HepG2 (cell line): ENCODE data around the gene ATRX. TPM values are rescaled to one million over a fixed set of nuclear protein-coding genes. Genes with fewer than 3 reads are reported as not detected.
A peak's percentile ranks its signal among the peaks of the same experiment; 100 is the strongest.

ENCODE experiments used
- CENPBD1 ChIP-seq: sonication (generic); formaldehyde crosslinking; IDR thresholded peaks from 2 replicates; pipeline ENCODE4 v1.8.0; 2022; ENCODE audit warnings: missing genetic modification reagents, low read depth, mild to moderate bottlenecking, borderline replicate concordance
- GABPA ChIP-seq, 2 experiments: IDR thresholded peaks; 2 replicates each; pipeline ENCODE4 v1.6.1; 2011 to 2016; ENCODE audit warnings: low read depth in 2 of 2, low read length in 1 of 2, missing biosample characterization in 1 of 2, missing genetic modification characterization in 1 of 2
- GLI4 ChIP-seq: sonication (generic); formaldehyde crosslinking; IDR thresholded peaks from 2 replicates; pipeline ENCODE4 v1.5.1; 2020; ENCODE audit warnings: missing genetic modification reagents, mild to moderate bottlenecking, moderate library complexity, borderline replicate concordance
- HDAC2 ChIP-seq: sonication (generic); formaldehyde crosslinking; IDR thresholded peaks from 2 replicates; pipeline ENCODE4 v1.4.0; 2020; ENCODE audit warnings: missing genetic modification reagents
- MIER2 ChIP-seq: IDR thresholded peaks from 2 replicates; pipeline ENCODE4 v1.6.1; 2016; ENCODE audit warnings: missing biosample characterization, missing genetic modification reagents
- POLR2AphosphoS5 ChIP-seq: IDR thresholded peaks from 2 replicates; pipeline ENCODE4 v1.6.1; 2012; ENCODE audit warnings: low read depth, low read length
- POLR2G ChIP-seq: fragments of 200-400 bp; formaldehyde crosslinking; IDR thresholded peaks from 2 replicates; pipeline ENCODE4 v1.6.1; 2018; ENCODE audit warnings: mild to moderate bottlenecking, low read depth, low read length, moderate library complexity
- RFX5 ChIP-seq: IDR thresholded peaks from 2 replicates; pipeline ENCODE4 v1.6.1; 2011; ENCODE audit warnings: low read depth, low read length, improper control_type of control experiment
- RORA ChIP-seq: sonication (generic); formaldehyde crosslinking; IDR thresholded peaks from 2 replicates; pipeline ENCODE4 v1.5.0; 2020; ENCODE audit warnings: mild to moderate bottlenecking, missing genetic modification reagents, moderate library complexity
- RXRB ChIP-seq: IDR thresholded peaks from 2 replicates; pipeline ENCODE4 v1.6.1; 2016; ENCODE audit warnings: borderline replicate concordance, missing genetic modification reagents, missing compliant biosample characterization
- SAP130 ChIP-seq: IDR thresholded peaks from 2 replicates; pipeline ENCODE4 v1.6.1; 2016; ENCODE audit warnings: low read depth
- TAF15 ChIP-seq: fragments of 200-400 bp; formaldehyde crosslinking; IDR thresholded peaks from one replicate; pipeline ENCODE4 v1.6.1; 2018; ENCODE audit warnings: mild to moderate bottlenecking, low read depth, low read length; ENCODE audit not compliant: poor library complexity, severe bottlenecking
- U2AF1 ChIP-seq: fragments of 200-400 bp; formaldehyde crosslinking; optimal IDR thresholded peaks from 2 replicates; pipeline ENCODE3; 2017; ENCODE audit warnings: mild to moderate bottlenecking, low read depth, low read length
- YY1 ChIP-seq: IDR thresholded peaks from 2 replicates; pipeline ENCODE4 v1.6.1; 2011; ENCODE audit warnings: low read length, low read depth, moderate library complexity, mild to moderate bottlenecking; ENCODE audit not compliant: insufficient read depth, insufficient replicate concordance
- ZMYM2 ChIP-seq: sonication (generic); formaldehyde crosslinking; IDR thresholded peaks from 2 replicates; pipeline ENCODE4 v1.8.0; 2022; ENCODE audit warnings: mild to moderate bottlenecking, missing genetic modification reagents
- ZNF253 ChIP-seq: sonication (generic); formaldehyde crosslinking; IDR thresholded peaks from 2 replicates; pipeline ENCODE4 v1.8.0; 2022; ENCODE audit warnings: mild to moderate bottlenecking, missing genetic modification reagents, borderline replicate concordance
- ZNF337 ChIP-seq: sonication (generic); formaldehyde crosslinking; IDR thresholded peaks from 2 replicates; pipeline ENCODE4 v1.5.1; 2020; ENCODE audit warnings: missing genetic modification reagents, low read depth, mild to moderate bottlenecking, borderline replicate concordance
- ZNF530 ChIP-seq: sonication (generic); formaldehyde crosslinking; IDR thresholded peaks from 2 replicates; pipeline ENCODE4 v1.5.0; 2020; ENCODE audit warnings: low read depth, mild to moderate bottlenecking, missing genetic modification reagents
- ZNF547 ChIP-seq: sonication (generic); formaldehyde crosslinking; IDR thresholded peaks from 2 replicates; pipeline ENCODE4 v1.5.1; 2020; ENCODE audit warnings: mild to moderate bottlenecking, missing genetic modification reagents
- ZNF772 ChIP-seq: sonication (generic); formaldehyde crosslinking; IDR thresholded peaks from 2 replicates; pipeline ENCODE4 v1.5.0; 2020; ENCODE audit warnings: mild to moderate bottlenecking, missing genetic modification reagents
- ZNF788 ChIP-seq: sonication (generic); formaldehyde crosslinking; IDR thresholded peaks from 2 replicates; pipeline ENCODE4 v1.5.0; 2020; ENCODE audit warnings: mild to moderate bottlenecking, missing genetic modification reagents, borderline replicate concordance
- polyA plus RNA-seq, 8 experiments: library from polyadenylated mRNA; depleted of rRNA in 3 of 8; stranded (reverse) in 7 of 8; unstranded in 1 of 8; fragments of >200 nt; fragmentation: Illumina TruSeq in 4 of 8; extraction: Trizol in 4 of 8; gene quantifications; 2 replicates each; pipeline versions ENCODE4 v1.2.1 to v1.2.3, GENCODE V29; 2011 to 2016; ENCODE audit warnings: low read depth in 4 of 8, missing spikeins in 1 of 8, mixed read lengths in 1 of 8; ENCODE audit not compliant: insufficient read depth in 1 of 8
- total RNA-seq, 5 experiments: library from RNA; depleted of rRNA; stranded (reverse); fragments of >200 nt; fragmentation: Illumina TruSeq; extraction: Trizol; gene quantifications; 2 replicates each; pipeline ENCODE4 v1.2.3, GENCODE V29; 2016; ENCODE audit warnings: low read depth in 1 of 5
- TF ChIP-seq, protein P1 (sequence below): IDR thresholded peaks from 2 replicates; pipeline ENCODE4 v1.6.1; 2016; ENCODE audit warnings: low read depth
- TF ChIP-seq, protein P2 (sequence below): IDR thresholded peaks from 2 replicates; pipeline ENCODE4 v1.6.1; 2016; ENCODE audit warnings: mild to moderate bottlenecking, missing biosample characterization, missing genetic modification reagents
- TF ChIP-seq, protein P3 (sequence below): sonication (generic); formaldehyde crosslinking; IDR thresholded peaks from 2 replicates; pipeline ENCODE4; 2020; ENCODE audit warnings: missing genetic modification reagents, mild to moderate bottlenecking, borderline replicate concordance

The ATRX gene
- total and polyA plus RNA-seq, 2 of the 13 experiments (the other 11 are each of a cell fraction or from before 2014, with no cell fraction given), result 26.1 to 44.5 TPM

GRCh38 chrX:77788050-77788449, 2.0 kb upstream of the ATRX start (continued):
- no peak for TF ChIP-seq RXRB
- no peak for TF ChIP-seq RORA (CRISPR knock-in tag)
- TF ChIP-seq ZNF788 (CRISPR knock-in tag), result no peak
- no peak for TF ChIP-seq ZNF253 (CRISPR knock-in tag)
- TF ChIP-seq ZNF772, result no peak
- no peak for TF ChIP-seq ZMYM2 (CRISPR knock-in tag)
- TF ChIP-seq, protein P1, sequence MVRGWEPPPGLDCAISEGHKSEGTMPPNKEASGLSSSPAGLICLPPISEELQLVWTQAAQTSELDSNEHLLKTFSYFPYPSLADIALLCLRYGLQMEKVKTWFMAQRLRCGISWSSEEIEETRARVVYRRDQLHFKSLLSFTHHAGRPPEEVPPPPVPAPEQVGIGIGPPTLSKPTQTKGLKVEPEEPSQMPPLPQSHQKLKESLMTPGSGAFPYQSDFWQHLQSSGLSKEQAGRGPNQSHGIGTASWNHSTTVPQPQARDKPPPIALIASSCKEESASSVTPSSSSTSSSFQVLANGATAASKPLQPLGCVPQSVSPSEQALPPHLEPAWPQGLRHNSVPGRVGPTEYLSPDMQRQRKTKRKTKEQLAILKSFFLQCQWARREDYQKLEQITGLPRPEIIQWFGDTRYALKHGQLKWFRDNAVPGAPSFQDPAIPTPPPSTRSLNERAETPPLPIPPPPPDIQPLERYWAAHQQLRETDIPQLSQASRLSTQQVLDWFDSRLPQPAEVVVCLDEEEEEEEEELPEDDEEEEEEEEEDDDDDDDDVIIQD (CRISPR knock-in tag), result peak; percentile 30; the same call in 1 of the 2 replicates
- TF ChIP-seq SAP130 (CRISPR knock-in tag), result peak; percentile 54
- TF ChIP-seq ZNF530 (CRISPR knock-in tag), result no peak
- TF ChIP-seq RFX5, result no peak
- peak; percentile 45; the same call in 1 of the 2 replicates for TF ChIP-seq POLR2G
- TF ChIP-seq, protein P2, sequence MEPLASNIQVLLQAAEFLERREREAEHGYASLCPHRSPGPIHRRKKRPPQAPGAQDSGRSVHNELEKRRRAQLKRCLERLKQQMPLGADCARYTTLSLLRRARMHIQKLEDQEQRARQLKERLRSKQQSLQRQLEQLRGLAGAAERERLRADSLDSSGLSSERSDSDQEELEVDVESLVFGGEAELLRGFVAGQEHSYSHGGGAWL (CRISPR knock-in tag), result no peak
- TF ChIP-seq U2AF1, result no peak
- TF ChIP-seq GLI4, result no peak
- TF ChIP-seq CENPBD1, result no peak
- TF ChIP-seq ZNF337, result no peak
- TF ChIP-seq HDAC2 (CRISPR knock-in tag), result no peak
- no peak for TF ChIP-seq ZNF547 (CRISPR knock-in tag)
- no peak for TF ChIP-seq MIER2 (CRISPR knock-in tag)
- TF ChIP-seq POLR2AphosphoS5, result 0 out of 2 replicates have a peak, but pooled peaks have one; percentile 38
- no peak for TF ChIP-seq GABPA (IDR thresholded peaks at IDR 0.05; ENCODE audit: low read depth, low read length)
- peak; percentile 42; the same call in 1 of the 2 replicates for TF ChIP-seq GABPA (CRISPR knock-in tag; IDR thresholded peaks at IDR 0.05; ENCODE audit: low read depth)
- TF ChIP-seq, protein P3, sequence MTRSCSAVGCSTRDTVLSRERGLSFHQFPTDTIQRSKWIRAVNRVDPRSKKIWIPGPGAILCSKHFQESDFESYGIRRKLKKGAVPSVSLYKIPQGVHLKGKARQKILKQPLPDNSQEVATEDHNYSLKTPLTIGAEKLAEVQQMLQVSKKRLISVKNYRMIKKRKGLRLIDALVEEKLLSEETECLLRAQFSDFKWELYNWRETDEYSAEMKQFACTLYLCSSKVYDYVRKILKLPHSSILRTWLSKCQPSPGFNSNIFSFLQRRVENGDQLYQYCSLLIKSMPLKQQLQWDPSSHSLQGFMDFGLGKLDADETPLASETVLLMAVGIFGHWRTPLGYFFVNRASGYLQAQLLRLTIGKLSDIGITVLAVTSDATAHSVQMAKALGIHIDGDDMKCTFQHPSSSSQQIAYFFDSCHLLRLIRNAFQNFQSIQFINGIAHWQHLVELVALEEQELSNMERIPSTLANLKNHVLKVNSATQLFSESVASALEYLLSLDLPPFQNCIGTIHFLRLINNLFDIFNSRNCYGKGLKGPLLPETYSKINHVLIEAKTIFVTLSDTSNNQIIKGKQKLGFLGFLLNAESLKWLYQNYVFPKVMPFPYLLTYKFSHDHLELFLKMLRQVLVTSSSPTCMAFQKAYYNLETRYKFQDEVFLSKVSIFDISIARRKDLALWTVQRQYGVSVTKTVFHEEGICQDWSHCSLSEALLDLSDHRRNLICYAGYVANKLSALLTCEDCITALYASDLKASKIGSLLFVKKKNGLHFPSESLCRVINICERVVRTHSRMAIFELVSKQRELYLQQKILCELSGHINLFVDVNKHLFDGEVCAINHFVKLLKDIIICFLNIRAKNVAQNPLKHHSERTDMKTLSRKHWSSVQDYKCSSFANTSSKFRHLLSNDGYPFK (CRISPR knock-in tag), result no peak
- no peak for TF ChIP-seq YY1
- no peak for TF ChIP-seq TAF15
